NCI-H2029 (cell line): Measurements from ENCODE around the gene DENND5B.
"Not testable (repeated sequence)": the region's sequence is repeated elsewhere in the genome, so short reads cannot be mapped to it uniquely, and the experiment has no call there.

Source experiments
- DNase-seq: peaks from one replicate; lab custom pipeline; 2025; lab: John Stamatoyannopoulos, UW

The DENND5B gene

GRCh38 chr12:31506515-31507306 is 84.2 kb downstream of the DENND5B start:
- no peak for DNase-seq

GRCh38 chr12:31504625-31505222 is 86.2 kb downstream of the DENND5B start:
- no peak for DNase-seq

GRCh38 chr12:31501014-31501413 is 89.9 kb downstream of the DENND5B start:
- DNase-seq = not testable (repeated sequence)

- DNase-seq = no peak
Measured at GRCh38 chr12:31499567-31499966, 91.4 kb downstream of the DENND5B start.

- no peak for DNase-seq
Measured at GRCh38 chr12:31498424-31498823, 92.5 kb downstream of the DENND5B start.

- DNase-seq = no peak
Measured at GRCh38 chr12:31496257-31496656, 94.7 kb downstream of the DENND5B start.

- DNase-seq = no peak
Measured at GRCh38 chr12:31494455-31494854, 96.5 kb downstream of the DENND5B start.

GRCh38 chr12:31492599-31493196 is 98.2 kb downstream of the DENND5B start:
- no peak for DNase-seq

GRCh38 chr12:31491841-31492598 is 98.9 kb downstream of the DENND5B start:
- DNase-seq = no peak

- DNase-seq = no peak
Measured at GRCh38 chr12:31491241-31491794, 99.6 kb downstream of the DENND5B start.

GRCh38 chr12:31488737-31489338 is 102.1 kb downstream of the DENND5B start:
- DNase-seq = no peak

- no peak for DNase-seq
Measured at GRCh38 chr12:31485571-31485970, 105.4 kb downstream of the DENND5B start.

- DNase-seq = no peak
Measured at GRCh38 chr12:31482816-31483215, 108.1 kb downstream of the DENND5B start.

- no peak for DNase-seq
Measured at GRCh38 chr12:31481415-31481814, 109.5 kb downstream of the DENND5B start.

GRCh38 chr12:31479516-31480210 is 111.3 kb downstream of the DENND5B start:
- no peak for DNase-seq

- no peak for DNase-seq
Measured at GRCh38 chr12:31478898-31479297, 112.0 kb downstream of the DENND5B start.

- no peak for DNase-seq
Measured at GRCh38 chr12:31478425-31478824, 112.5 kb downstream of the DENND5B start.

- DNase-seq = no peak
Measured at GRCh38 chr12:31477687-31478086, 113.2 kb downstream of the DENND5B start.

GRCh38 chr12:31476437-31476836 is 114.5 kb downstream of the DENND5B start:
- DNase-seq = no peak

GRCh38 chr12:31475610-31476009 is 115.3 kb downstream of the DENND5B start:
- not testable (repeated sequence) for DNase-seq

- no peak for DNase-seq
Measured at GRCh38 chr12:31474751-31475150, 116.2 kb downstream of the DENND5B start.
